Measurements from ENCODE around the gene MYT1. TPM values are rescaled to one million over a fixed set of nuclear protein-coding genes. Genes with fewer than 3 reads are reported as not detected.

The MYT1 gene
- total RNA-seq, 1 experiment from 2014 or later: not detected

- 0 out of 2 replicates have a peak, but pooled peaks cover 5% of the 10 kb centered on the region for H3K4me1 ChIP-seq (replicated peaks; ENCODE audit: insufficient read depth)
- H3K9me2 ChIP-seq (ENCODE audit: insufficient read depth): no peaks in the 10 kb centered on the region
- no peaks in the 10 kb centered on the region for H3K36me3 ChIP-seq (ENCODE audit: low read depth)
- no peaks in the 10 kb centered on the region for H3K9me3 ChIP-seq (ENCODE audit: insufficient read depth, low read depth)
- ChIA-PET POLR2A (ENCODE audit: unreplicated experiment) (no interaction called here), CTCF (no interaction called here)
- TF ChIP-seq CTCF (conservative IDR thresholded peaks at IDR 0.05): no peak
- no peak for TF ChIP-seq EZH2 (IDR thresholded peaks at IDR 0.05; ENCODE audit: low read depth)
- intact Hi-C loops (cut with micrococcal nuclease; ENCODE audit: unreplicated experiment): no loop called here
- no TSS peak for BruUV-seq (replicated peaks)
- no peak for DNase-seq
- H3K79me2 ChIP-seq (ENCODE audit: low read depth): no peaks in the 10 kb centered on the region
- H3K4me3 ChIP-seq: no peak overlapping the region
- H2AFZ ChIP-seq: no peak overlapping the region
- H3F3A ChIP-seq (ENCODE audit: insufficient read depth, low read depth): no peaks in the 10 kb centered on the region
- no peak overlapping the region for H3K4me2 ChIP-seq
- H3K27me3 ChIP-seq (ENCODE audit: insufficient read depth, low read depth): peaks cover 68% of the 10 kb centered on the region
- no peak overlapping the region for H3K27ac ChIP-seq
- 0 out of 2 replicates have a peak, but pooled peaks cover 11% of the 10 kb centered on the region for H4K20me1 ChIP-seq (ENCODE audit: insufficient read depth)
Observed at GRCh38 chr20:64160526-64161355, 3.5 kb upstream of the MYT1 start.

- ChIA-PET CTCF (no interaction called here), POLR2A (ENCODE audit: unreplicated experiment) (no interaction called here)
- no peak for TF ChIP-seq CTCF (conservative IDR thresholded peaks at IDR 0.05)
- no peak for TF ChIP-seq EZH2 (IDR thresholded peaks at IDR 0.05; ENCODE audit: low read depth)
- no TSS peak for BruUV-seq (replicated peaks)
- H2AFZ ChIP-seq: no peak overlapping the region
- H3K79me2 ChIP-seq (ENCODE audit: low read depth): no peaks in the 10 kb centered on the region
- H3F3A ChIP-seq (ENCODE audit: insufficient read depth, low read depth): no peaks in the 10 kb centered on the region
- H3K9me2 ChIP-seq (ENCODE audit: insufficient read depth): no peaks in the 10 kb centered on the region
- peak in 1 of 2 experiments; percentile 19 for DNase-seq
- H3K9me3 ChIP-seq (ENCODE audit: insufficient read depth, low read depth): no peaks in the 10 kb centered on the region
- intact Hi-C loops (cut with micrococcal nuclease; ENCODE audit: unreplicated experiment): no loop called here
- H3K27me3 ChIP-seq (ENCODE audit: insufficient read depth, low read depth): peaks cover 77% of the 10 kb centered on the region
- H3K27ac ChIP-seq: no peak overlapping the region
- H3K36me3 ChIP-seq (ENCODE audit: low read depth): no peaks in the 10 kb centered on the region
- H3K4me1 ChIP-seq (replicated peaks; ENCODE audit: insufficient read depth): 0 out of 2 replicates have a peak, but pooled peaks cover 5% of the 10 kb centered on the region
- no peak overlapping the region for H3K4me3 ChIP-seq
- H3K4me2 ChIP-seq: no peak overlapping the region
- H4K20me1 ChIP-seq (ENCODE audit: insufficient read depth): 0 out of 2 replicates have a peak, but pooled peaks cover 11% of the 10 kb centered on the region
Observed at GRCh38 chr20:64161356-64162238, 2.7 kb upstream of the MYT1 start.

GRCh38 chr20:64162239-64162910 is 1.9 kb upstream of the MYT1 start:
- Histone ChIP-seq H3F3A (ENCODE audit: insufficient read depth, low read depth) (no peaks in the 10 kb centered on the region), H3K4me2 (no peak overlapping the region), H3K79me2 (ENCODE audit: low read depth) (no peaks in the 10 kb centered on the region), H3K4me3 (no peak overlapping the region), H3K9me3 (ENCODE audit: insufficient read depth, low read depth) (no peaks in the 10 kb centered on the region), H4K20me1 (ENCODE audit: insufficient read depth) (0 out of 2 replicates have a peak, but pooled peaks cover 11% of the 10 kb centered on the region), H3K4me1 (replicated peaks; ENCODE audit: insufficient read depth) (0 out of 2 replicates have a peak, but pooled peaks cover 5% of the 10 kb centered on the region), H3K36me3 (ENCODE audit: low read depth) (no peaks in the 10 kb centered on the region), H3K27ac (no peak overlapping the region), H3K9me2 (ENCODE audit: insufficient read depth) (no peaks in the 10 kb centered on the region), H3K27me3 (ENCODE audit: insufficient read depth, low read depth) (peaks cover 85% of the 10 kb centered on the region), H2AFZ (no peak overlapping the region)
- no peak for TF ChIP-seq EZH2 (IDR thresholded peaks at IDR 0.05; ENCODE audit: low read depth)
- TF ChIP-seq CTCF (conservative IDR thresholded peaks at IDR 0.05): no peak
- ChIA-PET CTCF (no interaction called here), POLR2A (ENCODE audit: unreplicated experiment) (interaction anchor here (0.6 kb wide), 1 partner anchor 93 kb away, joined by 4 read pairs; the partner anchor contains the start of gene PCMTD2)
- BruUV-seq (replicated peaks): no TSS peak
- DNase-seq: no peak
- intact Hi-C loops (cut with micrococcal nuclease; ENCODE audit: unreplicated experiment): no loop called here

All from PC-9 (cell line).